IPS DF 4.7 (cell line): ENCODE measurements around the gene MDN1.

ENCODE experiments used
- DNase-seq: peaks from one replicate; pipeline ENCODE4 v3.0.0-alpha.2; 2013; ENCODE audit warnings: low spot score; ENCODE audit errors: extremely low read depth

MDN1 gene

GRCh38 chr6:89702349-89702748 lies 117.2 kb downstream of the MDN1 start:
- no peak for DNase-seq

- DNase-seq = no peak
Measured at GRCh38 chr6:89695667-89696066, 123.9 kb downstream of the MDN1 start.

GRCh38 chr6:89694428-89694827 lies 125.2 kb downstream of the MDN1 start:
- DNase-seq = no peak

- no peak for DNase-seq
Measured at GRCh38 chr6:89693207-89693606, 126.4 kb downstream of the MDN1 start.

GRCh38 chr6:89692256-89692655 lies 127.3 kb downstream of the MDN1 start:
- DNase-seq = no peak

GRCh38 chr6:89690944-89691324 lies 128.7 kb downstream of the MDN1 start:
- no peak for DNase-seq

- DNase-seq = peak; percentile 87
Measured at GRCh38 chr6:89689732-89690131, 129.9 kb downstream of the MDN1 start.

GRCh38 chr6:89688328-89688727 lies 131.3 kb downstream of the MDN1 start:
- DNase-seq = no peak

- DNase-seq = no peak
Measured at GRCh38 chr6:89685311-89685710, 134.3 kb downstream of the MDN1 start.

- DNase-seq = no peak
Measured at GRCh38 chr6:89682991-89683390, 136.6 kb downstream of the MDN1 start.

GRCh38 chr6:89681983-89682564 lies 137.5 kb downstream of the MDN1 start:
- DNase-seq = no peak

- DNase-seq = no peak
Measured at GRCh38 chr6:89680551-89680950, 139.0 kb downstream of the MDN1 start.

- no peak for DNase-seq
Measured at GRCh38 chr6:89680150-89680549, 139.4 kb downstream of the MDN1 start.

GRCh38 chr6:89679215-89680120 lies 140.1 kb downstream of the MDN1 start:
- DNase-seq = no peak

- DNase-seq = no peak
Measured at GRCh38 chr6:89678531-89678930, 141.1 kb downstream of the MDN1 start.

GRCh38 chr6:89675949-89676748 lies 143.4 kb downstream of the MDN1 start:
- DNase-seq = no peak

GRCh38 chr6:89670935-89671565 lies 148.5 kb downstream of the MDN1 start:
- no peak for DNase-seq

GRCh38 chr6:89669002-89669401 lies 150.6 kb downstream of the MDN1 start:
- no peak for DNase-seq

GRCh38 chr6:89667872-89668556 lies 151.6 kb downstream of the MDN1 start:
- DNase-seq = peak; percentile 92

GRCh38 chr6:89662659-89663223 lies 156.9 kb downstream of the MDN1 start:
- DNase-seq = no peak

- no peak for DNase-seq
Measured at GRCh38 chr6:89661559-89661958, 158.0 kb downstream of the MDN1 start.
